ENCODE results near the gene CTDP1. TPM values are rescaled to one million over a fixed set of nuclear protein-coding genes. Genes with fewer than 3 reads are reported as not detected.

Gene CTDP1
- total RNA-seq, 1 experiment from 2014 or later, result 31.7 TPM

GRCh38 chr18:79631096-79631507 lies 48.5 kb upstream of the CTDP1 start:
- Histone ChIP-seq H4K20me1 (ENCODE audit: low read length) (no peaks in the 10 kb centered on the region), H3K9me2 (replicated peaks; ENCODE audit: low read length) (no peaks in the 10 kb centered on the region), H3K27ac (ENCODE audit: low read length) (no peak overlapping the region), H3K27me3 (ENCODE audit: low read length) (peaks cover 35% of the 10 kb centered on the region), H3F3A (ENCODE audit: low read length, unreplicated experiment) (no peaks in the 10 kb centered on the region), H3K36me3 (ENCODE audit: low read depth, low read length) (no peaks in the 10 kb centered on the region), H3K79me2 (ENCODE audit: low read length) (no peaks in the 10 kb centered on the region), H3K4me1 (ENCODE audit: insufficient read depth, low read length) (no peaks in the 10 kb centered on the region), H3K9ac (ENCODE audit: low read length) (no peak overlapping the region), H3K4me2 (ENCODE audit: low read length) (peak overlapping the region; percentile 91), H3K4me3 (ENCODE audit: low read length) (no peak overlapping the region), H2AFZ (ENCODE audit: low read length) (no peak overlapping the region), H3K9me3 (ENCODE audit: low read length) (no peaks in the 10 kb centered on the region)
- ChIA-PET CTCF (no interaction called here), POLR2A (ENCODE audit: unreplicated experiment) (no interaction called here)
- no TSS peak for BruUV-seq (replicated peaks)
- intact Hi-C loops (cut with micrococcal nuclease), result no loop called here
- no peak for ATAC-seq
- TF ChIP-seq EZH2phosphoT487 (IDR thresholded peaks at IDR 0.05; ENCODE audit: borderline replicate concordance, low read length), result no peak
- TF ChIP-seq EZH2 (IDR thresholded peaks at IDR 0.05; ENCODE audit: low read length, unreplicated experiment), result no peak
- no peak for TF ChIP-seq CTCF (conservative IDR thresholded peaks at IDR 0.05; ENCODE audit: low read depth, low read length)
- DNase-seq, result no peak

- CTCF ChIA-PET, result no interaction called here
- intact Hi-C loops (cut with micrococcal nuclease), result no loop called here
- no peak overlapping the region for H3K4me2 ChIP-seq (ENCODE audit: low read length)
- no peaks in the 10 kb centered on the region for H3K9me2 ChIP-seq (replicated peaks; ENCODE audit: low read length)
- H2AFZ ChIP-seq (ENCODE audit: low read length), result no peak overlapping the region
- no peaks in the 10 kb centered on the region for H3K4me1 ChIP-seq (ENCODE audit: insufficient read depth, low read length)
- H3K9me3 ChIP-seq (ENCODE audit: low read length), result no peaks in the 10 kb centered on the region
- DNase-seq (no peak), ATAC-seq (no peak)
- H3K36me3 ChIP-seq (ENCODE audit: low read depth, low read length), result no peaks in the 10 kb centered on the region
- H3K27me3 ChIP-seq (ENCODE audit: low read length), result peaks cover 27% of the 10 kb centered on the region
- BruUV-seq (replicated peaks), result no TSS peak
- TF ChIP-seq EZH2phosphoT487 (IDR thresholded peaks at IDR 0.05; ENCODE audit: borderline replicate concordance, low read length) (no peak), CTCF (conservative IDR thresholded peaks at IDR 0.05; ENCODE audit: low read depth, low read length) (no peak), EZH2 (IDR thresholded peaks at IDR 0.05; ENCODE audit: low read length, unreplicated experiment) (no peak)
- no peaks in the 10 kb centered on the region for H4K20me1 ChIP-seq (ENCODE audit: low read length)
- H3K4me3 ChIP-seq (ENCODE audit: low read length), result no peak overlapping the region
- H3K27ac ChIP-seq (ENCODE audit: low read length), result no peak overlapping the region
- POLR2A ChIA-PET (ENCODE audit: unreplicated experiment), result no interaction called here
- H3F3A ChIP-seq (ENCODE audit: low read length, unreplicated experiment), result no peaks in the 10 kb centered on the region
- H3K9ac ChIP-seq (ENCODE audit: low read length), result no peak overlapping the region
- H3K79me2 ChIP-seq (ENCODE audit: low read length), result no peaks in the 10 kb centered on the region
Measured at GRCh38 chr18:79631761-79632446, 47.7 kb upstream of the CTDP1 start.

GRCh38 chr18:79632765-79633164 lies 46.8 kb upstream of the CTDP1 start:
- H3K9me2 ChIP-seq (replicated peaks; ENCODE audit: low read length), result no peaks in the 10 kb centered on the region
- H3K4me1 ChIP-seq (ENCODE audit: insufficient read depth, low read length), result no peaks in the 10 kb centered on the region
- no peak overlapping the region for H3K27ac ChIP-seq (ENCODE audit: low read length)
- BruUV-seq (replicated peaks), result no TSS peak
- H2AFZ ChIP-seq (ENCODE audit: low read length), result no peak overlapping the region
- H3K79me2 ChIP-seq (ENCODE audit: low read length), result no peaks in the 10 kb centered on the region
- no peaks in the 10 kb centered on the region for H4K20me1 ChIP-seq (ENCODE audit: low read length)
- H3K9ac ChIP-seq (ENCODE audit: low read length), result no peak overlapping the region
- no peak overlapping the region for H3K4me2 ChIP-seq (ENCODE audit: low read length)
- ChIA-PET CTCF (no interaction called here), POLR2A (ENCODE audit: unreplicated experiment) (no interaction called here)
- intact Hi-C loops (cut with micrococcal nuclease), result no loop called here
- no peaks in the 10 kb centered on the region for H3K9me3 ChIP-seq (ENCODE audit: low read length)
- H3K36me3 ChIP-seq (ENCODE audit: low read depth, low read length), result no peaks in the 10 kb centered on the region
- H3K4me3 ChIP-seq (ENCODE audit: low read length), result no peak overlapping the region
- no peak for TF ChIP-seq EZH2phosphoT487 (IDR thresholded peaks at IDR 0.05; ENCODE audit: borderline replicate concordance, low read length)
- TF ChIP-seq CTCF (conservative IDR thresholded peaks at IDR 0.05; ENCODE audit: low read depth, low read length), result no peak
- no peak for TF ChIP-seq EZH2 (IDR thresholded peaks at IDR 0.05; ENCODE audit: low read length, unreplicated experiment)
- DNase-seq (no peak), ATAC-seq (no peak)
- H3F3A ChIP-seq (ENCODE audit: low read length, unreplicated experiment), result no peaks in the 10 kb centered on the region
- peaks cover 22% of the 10 kb centered on the region for H3K27me3 ChIP-seq (ENCODE audit: low read length)
